ENCODE data around the gene ISCU. TPM values are rescaled to one million over a fixed set of nuclear protein-coding genes. Genes with fewer than 3 reads are reported as not detected.

The ISCU gene
- total and polyA plus RNA-seq, 9 of the 15 experiments (the other 6 are each of a cell fraction or from before 2014, with no cell fraction given) = 15.9 to 92.5 (median 77.3) TPM

GRCh38 chr12:108564724-108565123 is 2.3 kb downstream of the ISCU start:
- intact Hi-C loops (cut with micrococcal nuclease) (loop anchor here (5.0 kb wide), 3 partner anchors 168 to 388 kb away; partner anchors contain the start of genes CORO1C and SSH1), in situ Hi-C loops (cut with MboI) (loop anchor here (5.0 kb wide), 3 partner anchors 53 to 528 kb away; partner anchors contain the start of gene ALKBH2)
- no peaks in the 10 kb centered on the region for H3K9me1 ChIP-seq (ENCODE audit: control insufficient read depth, insufficient read depth, low read length)
- no peak overlapping the region for H3K4me3 ChIP-seq
- H3K27ac ChIP-seq (ENCODE audit: extremely low read depth, low read depth, low read length) = peak overlapping the region; percentile 85; the same call in 2 of the 3 replicates
- H3K4me2 ChIP-seq (ENCODE audit: insufficient read depth, low read length) = no peak overlapping the region
- H4K20me1 ChIP-seq (replicated peaks; ENCODE audit: control insufficient read depth, insufficient read depth, low read length) = peaks cover 6% of the 10 kb centered on the region; the same call in 1 of the 2 replicates
- FAIRE-seq = peak; percentile 78
- ChIA-PET CTCF (ENCODE audit: low intra/inter-chr PET ratio) (interaction anchor here (0.6 to 3.1 kb wide), 3 partner anchors 54 to 385 kb away, joined by 5 to 30 read pairs (median 17); no protein-coding TSS in a partner anchor), POLR2A (interaction anchor here (0.7 to 1.3 kb wide), 6 partner anchors 9 to 1206 kb away, joined by 3 to 4 read pairs (median 3); no protein-coding TSS in a partner anchor)
- ATAC-seq = no peak
- H3K4me1 ChIP-seq (replicated peaks in 1 of 2; ENCODE audit: control insufficient read depth in 2 of 2, insufficient read depth in 2 of 2, low read length in 2 of 2) = peaks cover 5 to 17% of the 10 kb centered on the region in 2 experiments
- no peaks in the 10 kb centered on the region for H3K27me3 ChIP-seq (ENCODE audit: control insufficient read depth in 2 of 2, insufficient read depth in 2 of 2, low read length in 2 of 2)
- no peak overlapping the region for H2AFZ ChIP-seq (ENCODE audit: low read depth, low read length)
- peak in 2 of 4 experiments; percentile 39 to 85 for DNase-seq (ENCODE audit: extremely low read depth in 1 of 4, low spot score in 3 of 4)
- BruUV-seq (replicated peaks) = no TSS peak
- peak overlapping the region in 1 of 2 experiments; percentile 90; a peak in 1 of 4 replicates for H3K9ac ChIP-seq (ENCODE audit: insufficient read depth in 1 of 2, low read depth in 2 of 2, low read length in 2 of 2)
- peaks cover 52% of the 10 kb centered on the region for H3K36me3 ChIP-seq (ENCODE audit: control insufficient read depth, insufficient read depth, low read length)
- H3K79me2 ChIP-seq (ENCODE audit: control insufficient read depth, insufficient read depth, low read length) = peaks cover 42% of the 10 kb centered on the region
- no peaks in the 10 kb centered on the region for H3K9me3 ChIP-seq (replicated peaks; ENCODE audit: control insufficient read depth, insufficient read depth, low read depth, low read length)
- peak; percentile 74; the same call in 1 of the 2 replicates for TF ChIP-seq DPF2 (IDR thresholded peaks at IDR 0.05)
- TF ChIP-seq ZNF316 (IDR thresholded peaks at IDR 0.05) = peak; percentile 73
- no peak for TF ChIP-seq ZNF280A (IDR thresholded peaks at IDR 0.05; ENCODE audit: low read depth, partially characterized antibody)
- no peak for TF ChIP-seq RFX1 (IDR thresholded peaks at IDR 0.05)
- no peak for TF ChIP-seq ETV1 (tag; conservative IDR thresholded peaks at IDR 0.05; ENCODE audit: low read depth)
- no peak for TF ChIP-seq SMARCA5 (IDR thresholded peaks at IDR 0.05)
- TF ChIP-seq ZZZ3 (IDR thresholded peaks at IDR 0.05) = no peak
- no peak for TF ChIP-seq DLX4 (CRISPR knock-in tag; IDR thresholded peaks at IDR 0.05)
- no peak for TF ChIP-seq OTX1 (CRISPR knock-in tag; IDR thresholded peaks at IDR 0.05)
- no peak for TF ChIP-seq ZNF174 (CRISPR knock-in tag; IDR thresholded peaks at IDR 0.05)
- no peak for TF ChIP-seq ZNF280B (CRISPR knock-in tag; IDR thresholded peaks at IDR 0.05)
- TF ChIP-seq PCBP1 (IDR thresholded peaks at IDR 0.05; ENCODE audit: low read depth, low read length, poor library complexity, severe bottlenecking) = no peak
- TF ChIP-seq CBX3 (IDR thresholded peaks at IDR 0.05; ENCODE audit: borderline replicate concordance in 1 of 2, low read length in 2 of 2) = no peak
- peak; percentile 60 for TF ChIP-seq NCOR1 (IDR thresholded peaks at IDR 0.05)
- TF ChIP-seq ARHGAP35 (IDR thresholded peaks at IDR 0.05; ENCODE audit: partially characterized antibody) = no peak
- no peak for TF ChIP-seq MCM7 (IDR thresholded peaks at IDR 0.05)
- peak; percentile 83 for TF ChIP-seq C11orf30 (IDR thresholded peaks at IDR 0.05; ENCODE audit: low read depth)
- no peak for TF ChIP-seq HSF4 (CRISPR knock-in tag; IDR thresholded peaks at IDR 0.05; ENCODE audit: borderline replicate concordance)
- TF ChIP-seq ZNF277 (CRISPR knock-in tag; IDR thresholded peaks at IDR 0.05; ENCODE audit: borderline replicate concordance) = no peak
